ENCODE measurements around the gene NFIL3.
A peak's percentile ranks its signal among the peaks of the same experiment; 100 is the strongest.

The NFIL3 gene

GRCh38 chr9:91443994-91444392 lies 20.4 kb upstream of the NFIL3 start:
- H3K4me3 ChIP-seq (ENCODE audit: low read depth, low read length): no peak overlapping the region
- DNase-seq (ENCODE audit: low read depth): no peak

GRCh38 chr9:91443321-91443993 lies 19.8 kb upstream of the NFIL3 start:
- no peak overlapping the region for H3K4me3 ChIP-seq (ENCODE audit: low read depth, low read length)
- no peak for TF ChIP-seq CTCF (conservative IDR thresholded peaks at IDR 0.05; ENCODE audit: low read depth, low read length)
- no peak for DNase-seq (ENCODE audit: low read depth)

More at GRCh38 chr9:91443994-91444392, 20.4 kb upstream of the NFIL3 start:
- TF ChIP-seq CTCF (conservative IDR thresholded peaks at IDR 0.05; ENCODE audit: low read depth, low read length): no peak

- no peak for DNase-seq (ENCODE audit: low read depth)
- no peak overlapping the region for H3K4me3 ChIP-seq (ENCODE audit: low read depth, low read length)
- no peak for TF ChIP-seq CTCF (conservative IDR thresholded peaks at IDR 0.05; ENCODE audit: low read depth, low read length)
Measured at GRCh38 chr9:91436841-91437240, 13.2 kb upstream of the NFIL3 start.

GRCh38 chr9:91433180-91433579 lies 9.5 kb upstream of the NFIL3 start:
- no peak overlapping the region for H3K4me3 ChIP-seq (ENCODE audit: low read depth, low read length)
- TF ChIP-seq CTCF (conservative IDR thresholded peaks at IDR 0.05; ENCODE audit: low read depth, low read length): peak; percentile 69
- peak; percentile 96 for DNase-seq (ENCODE audit: low read depth)

- TF ChIP-seq CTCF (conservative IDR thresholded peaks at IDR 0.05; ENCODE audit: low read depth, low read length): no peak
- no peak overlapping the region for H3K4me3 ChIP-seq (ENCODE audit: low read depth, low read length)
- no peak for DNase-seq (ENCODE audit: low read depth)
Measured at GRCh38 chr9:91431485-91431884, 7.9 kb upstream of the NFIL3 start.

GRCh38 chr9:91429501-91429900 lies 5.9 kb upstream of the NFIL3 start:
- no peak overlapping the region for H3K4me3 ChIP-seq (ENCODE audit: low read depth, low read length)
- DNase-seq (ENCODE audit: low read depth): no peak
- no peak for TF ChIP-seq CTCF (conservative IDR thresholded peaks at IDR 0.05; ENCODE audit: low read depth, low read length)

GRCh38 chr9:91428927-91429351 lies 5.3 kb upstream of the NFIL3 start:
- peak; percentile 93 for DNase-seq (ENCODE audit: low read depth)

More at GRCh38 chr9:91428927-91429351, 5.3 kb upstream of the NFIL3 start:
- TF ChIP-seq CTCF (conservative IDR thresholded peaks at IDR 0.05; ENCODE audit: low read depth, low read length): no peak
- H3K4me3 ChIP-seq (ENCODE audit: low read depth, low read length): no peak overlapping the region

Measured in choroid plexus epithelial cell (primary cell).